Measurements from ENCODE around the gene GSN. TPM values are rescaled to one million over a fixed set of nuclear protein-coding genes. Genes with fewer than 3 reads are reported as not detected.

GSN gene
- total and polyA plus RNA-seq, 2 of the 8 experiments (the other 6 are each of a cell fraction or from before 2014, with no cell fraction given): 52.3 to 94.5 TPM

DNA sequence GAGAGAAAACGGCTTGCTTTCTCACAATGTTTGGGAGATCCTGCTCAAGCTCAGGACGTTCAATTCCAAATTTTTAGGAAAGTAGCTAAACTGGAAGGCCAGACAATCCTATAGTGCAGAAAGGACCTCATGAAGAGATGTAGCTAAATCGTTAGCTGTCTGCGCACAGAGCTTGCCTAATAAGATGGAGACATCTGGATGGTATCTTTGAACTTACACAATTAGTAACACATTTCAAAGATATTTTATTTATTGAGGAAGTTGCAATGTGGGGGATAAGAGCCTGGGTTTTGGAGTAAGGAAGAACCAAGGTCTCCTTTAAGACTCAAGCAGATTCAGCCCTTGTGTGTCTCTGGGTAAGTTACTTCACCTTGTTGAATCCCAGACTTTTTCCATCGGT is 37.7 kb upstream of the GSN start:
- Histone ChIP-seq H3K27ac (ENCODE audit: low read depth, low read length) (no peak overlapping the region), H2BK5ac (ENCODE audit: low read depth, low read length) (no peak overlapping the region), H3K9me3 (ENCODE audit: insufficient read depth in 2 of 2, low read depth in 1 of 2, low read length in 1 of 2) (no peaks in the 10 kb centered on the region), H3K18ac (ENCODE audit: extremely low read depth, low read length) (no peak overlapping the region), H3K4ac (replicated peaks; ENCODE audit: insufficient read length, low read depth, low read length) (no peak overlapping the region), H3K4me2 (ENCODE audit: insufficient read depth in 1 of 2, low read depth in 2 of 2, low read length in 2 of 2) (no peak overlapping the region), H3K4me1 (replicated peaks in 1 of 4; ENCODE audit: control insufficient read depth in 3 of 4, insufficient read depth in 4 of 4, low read length in 3 of 4) (peaks cover 0 to 3% (median 0%) of the 10 kb centered on the region in 4 experiments; a peak in 1 of 7 replicates), H3K9ac (replicated peaks in 1 of 4; ENCODE audit: extremely low read depth in 1 of 4, low read depth in 3 of 4, low read length in 3 of 4) (no peak overlapping the region), H2AFZ (ENCODE audit: low read length) (no peak overlapping the region), H3K56ac (replicated peaks; ENCODE audit: insufficient read length, low read depth, low read length) (no peak overlapping the region), H2BK120ac (replicated peaks; ENCODE audit: low read depth, low read length) (no peak overlapping the region), H2BK12ac (ENCODE audit: low read depth, low read length) (no peak overlapping the region), H3K14ac (ENCODE audit: insufficient read length) (no peak overlapping the region), H4K8ac (ENCODE audit: extremely low read depth, insufficient read depth, low read length) (no peak overlapping the region), H4K91ac (replicated peaks; ENCODE audit: insufficient read length, low read length) (no peak overlapping the region), H2BK20ac (ENCODE audit: low read length) (no peak overlapping the region), H2BK15ac (ENCODE audit: low read length) (no peak overlapping the region), H2AK5ac (ENCODE audit: low read depth, low read length) (no peak overlapping the region), H3K4me3 (ENCODE audit: extremely low read depth in 1 of 4, insufficient read depth in 2 of 4, low read depth in 3 of 4, low read length in 4 of 4) (no peak overlapping the region), H3K36me3 (ENCODE audit: control insufficient read depth in 2 of 4, insufficient read depth in 4 of 4, low read length in 3 of 4) (no peaks in the 10 kb centered on the region), H4K20me1 (replicated peaks in 1 of 2; ENCODE audit: control insufficient read depth in 1 of 2, insufficient read depth in 2 of 2, low read length in 2 of 2) (no peaks in the 10 kb centered on the region), H3K79me1 (ENCODE audit: low read depth, low read length) (no peaks in the 10 kb centered on the region), H3K27me3 (replicated peaks in 1 of 4; ENCODE audit: control insufficient read depth in 3 of 4, extremely low read depth in 1 of 4, insufficient read depth in 3 of 4, low read length in 3 of 4) (peaks cover 0 to 3% (median 0%) of the 10 kb centered on the region in 4 experiments; a peak in 2 of 7 replicates), H3K79me2 (ENCODE audit: control insufficient read depth in 1 of 2, insufficient read depth in 2 of 2, low read length in 2 of 2) (no peaks in the 10 kb centered on the region), H3K23me2 (ENCODE audit: low read depth, low read length) (no peaks in the 10 kb centered on the region), H3K23ac (ENCODE audit: insufficient read length) (no peak overlapping the region), H4K5ac (ENCODE audit: insufficient read length, low read depth, low read length) (no peak overlapping the region)
- FAIRE-seq (no peak), DNase-seq (ENCODE audit: low read depth in 1 of 2, low spot score in 2 of 2) (no peak)
- ChIA-PET CTCF (ENCODE audit: partially characterized antibody) (interaction anchor here (0.9 to 2.1 kb wide), 4 partner anchors 9 to 38 kb away, joined by 3 to 5 read pairs (median 4); partner anchors contain the start of gene GSN), POLR2A (ENCODE audit: partially characterized antibody) (no interaction called here)
- 87% methylated on average over 5 of the region's 5 CpGs; no CpG with 5 or more reads in 1 of the 2 experiments for WGBS, 2 experiments (ENCODE audit: extremely low coverage in 1 of 2, insufficient coverage in 1 of 2, insufficient read length in 1 of 2, insufficient replicate concordance in 2 of 2, low coverage in 1 of 2, low lambda C conversion rate in 2 of 2, missing lambda C conversion rate in 1 of 2)
- TF ChIP-seq CREB1 (IDR thresholded peaks at IDR 0.05): no peak
- no peak for TF ChIP-seq TAF7 (optimal IDR thresholded peaks at IDR 0.05; ENCODE audit: borderline replicate concordance, low read depth, low read length)
- TF ChIP-seq POLR2AphosphoS5 (IDR thresholded peaks at IDR 0.05; ENCODE audit: low read depth, low read length): no peak
- TF ChIP-seq EZH2 (IDR thresholded peaks at IDR 0.05; ENCODE audit: low read depth, low read length, severe bottlenecking): no peak

All from H1 (cell line).